ENCODE measurements around the gene FOXS1. TPM values are rescaled to one million over a fixed set of nuclear protein-coding genes. Genes with fewer than 3 reads are reported as not detected.

FOXS1 gene
- total and polyA plus RNA-seq, 10 of the 15 experiments (the other 5 are each of a cell fraction or from before 2014, with no cell fraction given): not detected

DNA sequence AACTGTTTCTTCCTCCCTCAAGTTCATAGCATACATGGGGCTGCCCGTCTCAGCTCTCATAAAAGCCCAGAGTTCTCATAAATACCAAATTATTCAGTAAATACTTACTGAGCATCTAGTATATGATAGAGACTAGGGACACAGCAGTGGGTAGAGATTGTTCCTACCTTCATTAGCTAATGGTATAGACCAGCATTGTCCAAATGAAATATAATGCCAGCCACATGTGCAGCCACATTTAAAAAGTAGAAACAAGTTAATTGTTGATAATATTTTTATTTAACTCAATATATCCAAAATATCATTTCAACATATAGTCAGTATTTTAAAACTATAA is 26.2 kb upstream of the FOXS1 start (continued):
- TF ChIP-seq, protein P1, sequence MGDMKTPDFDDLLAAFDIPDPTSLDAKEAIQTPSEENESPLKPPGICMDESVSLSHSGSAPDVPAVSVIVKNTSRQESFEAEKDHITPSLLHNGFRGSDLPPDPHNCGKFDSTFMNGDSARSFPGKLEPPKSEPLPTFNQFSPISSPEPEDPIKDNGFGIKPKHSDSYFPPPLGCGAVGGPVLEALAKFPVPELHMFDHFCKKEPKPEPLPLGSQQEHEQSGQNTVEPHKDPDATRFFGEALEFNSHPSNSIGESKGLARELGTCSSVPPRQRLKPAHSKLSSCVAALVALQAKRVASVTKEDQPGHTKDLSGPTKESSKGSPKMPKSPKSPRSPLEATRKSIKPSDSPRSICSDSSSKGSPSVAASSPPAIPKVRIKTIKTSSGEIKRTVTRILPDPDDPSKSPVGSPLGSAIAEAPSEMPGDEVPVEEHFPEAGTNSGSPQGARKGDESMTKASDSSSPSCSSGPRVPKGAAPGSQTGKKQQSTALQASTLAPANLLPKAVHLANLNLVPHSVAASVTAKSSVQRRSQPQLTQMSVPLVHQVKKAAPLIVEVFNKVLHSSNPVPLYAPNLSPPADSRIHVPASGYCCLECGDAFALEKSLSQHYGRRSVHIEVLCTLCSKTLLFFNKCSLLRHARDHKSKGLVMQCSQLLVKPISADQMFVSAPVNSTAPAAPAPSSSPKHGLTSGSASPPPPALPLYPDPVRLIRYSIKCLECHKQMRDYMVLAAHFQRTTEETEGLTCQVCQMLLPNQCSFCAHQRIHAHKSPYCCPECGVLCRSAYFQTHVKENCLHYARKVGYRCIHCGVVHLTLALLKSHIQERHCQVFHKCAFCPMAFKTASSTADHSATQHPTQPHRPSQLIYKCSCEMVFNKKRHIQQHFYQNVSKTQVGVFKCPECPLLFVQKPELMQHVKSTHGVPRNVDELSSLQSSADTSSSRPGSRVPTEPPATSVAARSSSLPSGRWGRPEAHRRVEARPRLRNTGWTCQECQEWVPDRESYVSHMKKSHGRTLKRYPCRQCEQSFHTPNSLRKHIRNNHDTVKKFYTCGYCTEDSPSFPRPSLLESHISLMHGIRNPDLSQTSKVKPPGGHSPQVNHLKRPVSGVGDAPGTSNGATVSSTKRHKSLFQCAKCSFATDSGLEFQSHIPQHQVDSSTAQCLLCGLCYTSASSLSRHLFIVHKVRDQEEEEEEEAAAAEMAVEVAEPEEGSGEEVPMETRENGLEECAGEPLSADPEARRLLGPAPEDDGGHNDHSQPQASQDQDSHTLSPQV (IDR thresholded peaks at IDR 0.05): no peak
- TF ChIP-seq RAD51 (IDR thresholded peaks at IDR 0.05): no peak
- TF ChIP-seq ZNF274 (IDR thresholded peaks at IDR 0.05; ENCODE audit: insufficient read depth, insufficient read length): no peak
- no peak for TF ChIP-seq CHD4 (IDR thresholded peaks at IDR 0.05)
- no peak for TF ChIP-seq JUND (IDR thresholded peaks at IDR 0.05; ENCODE audit: low read depth, low read length)
- TF ChIP-seq, protein P2, sequence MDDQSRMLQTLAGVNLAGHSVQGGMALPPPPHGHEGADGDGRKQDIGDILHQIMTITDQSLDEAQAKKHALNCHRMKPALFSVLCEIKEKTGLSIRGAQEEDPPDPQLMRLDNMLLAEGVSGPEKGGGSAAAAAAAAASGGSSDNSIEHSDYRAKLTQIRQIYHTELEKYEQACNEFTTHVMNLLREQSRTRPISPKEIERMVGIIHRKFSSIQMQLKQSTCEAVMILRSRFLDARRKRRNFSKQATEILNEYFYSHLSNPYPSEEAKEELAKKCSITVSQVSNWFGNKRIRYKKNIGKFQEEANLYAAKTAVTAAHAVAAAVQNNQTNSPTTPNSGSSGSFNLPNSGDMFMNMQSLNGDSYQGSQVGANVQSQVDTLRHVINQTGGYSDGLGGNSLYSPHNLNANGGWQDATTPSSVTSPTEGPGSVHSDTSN (IDR thresholded peaks at IDR 0.05; ENCODE audit: insufficient replicate concordance, low read depth, low read length): no peak
- TF ChIP-seq, protein P3, sequence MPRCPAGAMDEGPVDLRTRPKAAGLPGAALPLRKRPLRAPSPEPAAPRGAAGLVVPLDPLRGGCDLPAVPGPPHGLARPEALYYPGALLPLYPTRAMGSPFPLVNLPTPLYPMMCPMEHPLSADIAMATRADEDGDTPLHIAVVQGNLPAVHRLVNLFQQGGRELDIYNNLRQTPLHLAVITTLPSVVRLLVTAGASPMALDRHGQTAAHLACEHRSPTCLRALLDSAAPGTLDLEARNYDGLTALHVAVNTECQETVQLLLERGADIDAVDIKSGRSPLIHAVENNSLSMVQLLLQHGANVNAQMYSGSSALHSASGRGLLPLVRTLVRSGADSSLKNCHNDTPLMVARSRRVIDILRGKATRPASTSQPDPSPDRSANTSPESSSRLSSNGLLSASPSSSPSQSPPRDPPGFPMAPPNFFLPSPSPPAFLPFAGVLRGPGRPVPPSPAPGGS (IDR thresholded peaks at IDR 0.05; ENCODE audit: borderline replicate concordance, insufficient read depth, low read depth, low read length, poor library complexity, severe bottlenecking): no peak
- TF ChIP-seq FOXK2 (IDR thresholded peaks at IDR 0.05): no peak

Data from GM12878 (cell line).